GM12878 (cell line): ENCODE results near the gene B4GALT1. TPM values are rescaled to one million over a fixed set of nuclear protein-coding genes. Genes with fewer than 3 reads are reported as not detected.

Experiments
- ATAC-seq: fragments of 200-7000 bp; cut with Tn5 transposase; 3 replicates; pipeline ENCODE4 v1.9.1; 2020; ENCODE audit warnings: mild to moderate bottlenecking, moderate library complexity
- BruUV-seq: library from RNA; stranded (reverse); fragments of 400-500 nt; replicated peaks from 2 replicates; lab custom pipeline; 2021; lab: Mats Ljungman, UMichigan
- CTCF ChIA-PET: fragments of 300-600 bp; sonication (Branson Sonifier 250); formaldehyde crosslinking; extraction: SDS; loops from one replicate; lab custom pipeline; 2021; ENCODE audit warnings: inconsistent platforms; lab: Yijun Ruan, JAX
- POLR2A ChIA-PET: fragments of 350-600 bp; formaldehyde crosslinking; extraction: SDS; loops from one replicate; lab custom pipeline; 2021; ENCODE audit warnings: inconsistent platforms; lab: Charles Lee
- RAD21 ChIA-PET: fragments of 300-600 bp; sonication (Branson Sonifier 250); formaldehyde crosslinking; loops from one replicate; lab custom pipeline; 2023; ENCODE audit warnings: antibody characterized with exemption; ENCODE audit not compliant: unreplicated experiment; lab: Charles Lee
- SMC1A ChIA-PET: fragments of 300-600 bp; sonication (Branson Sonifier 250); formaldehyde crosslinking; loops from one replicate; lab custom pipeline; 2023; ENCODE audit not compliant: unreplicated experiment, uncharacterized antibody; lab: Charles Lee
- DNase-seq: peaks from one replicate; pipeline ENCODE4 v3.0.0-alpha.2; 2011; ENCODE audit warnings: low read depth, low spot score
- FAIRE-seq: peaks from 3 replicates; lab custom pipeline; 2011; peaks lifted over from hg19 to GRCh38; lab: Jason Lieb, UNC
- H2AFZ ChIP-seq: 2 replicates; pipeline ENCODE4 v1.6.0; 2011; ENCODE audit warnings: low read depth, low read length, control low read depth; ENCODE audit not compliant: control insufficient read depth
- H3K27ac ChIP-seq: 2 replicates; pipeline ENCODE4 v1.5.1; 2011; ENCODE audit warnings: control low read depth; ENCODE audit not compliant: control insufficient read depth, insufficient read depth
- H3K27me3 ChIP-seq, 2 experiments: replicated peaks in 1 of 2; 2 replicates each; pipeline versions ENCODE4 v1.6.0 to v1.6.1; 2011; ENCODE audit warnings: low read length in 1 of 2; ENCODE audit not compliant: control insufficient read depth in 2 of 2, insufficient read depth in 2 of 2
- H3K36me3 ChIP-seq, 2 experiments: 2 replicates each; pipeline ENCODE4 v1.5.1; 2011; ENCODE audit warnings: low read length in 1 of 2; ENCODE audit not compliant: control insufficient read depth in 2 of 2, insufficient read depth in 2 of 2
- H3K4me1 ChIP-seq: 2 replicates; pipeline ENCODE4 v1.6.1; 2011; ENCODE audit warnings: mild to moderate bottlenecking, low read length, moderate library complexity, mixed read lengths; ENCODE audit not compliant: control insufficient read depth, insufficient read depth
- H3K4me2 ChIP-seq: 2 replicates; pipeline ENCODE4 v1.6.0; 2011; ENCODE audit warnings: control low read depth; ENCODE audit not compliant: control insufficient read depth, insufficient read depth
- H3K4me3 ChIP-seq: fragments of 200-600 bp; sonication (generic); 2 replicates; pipeline ENCODE4 v1.5.1; 2016
- H3K79me2 ChIP-seq: 2 replicates; pipeline ENCODE4 v1.6.0; 2011; ENCODE audit warnings: low read length; ENCODE audit not compliant: control insufficient read depth, insufficient read depth
- H3K9ac ChIP-seq: 2 replicates; pipeline ENCODE4 v1.8.0; 2011; ENCODE audit warnings: low read length, control low read depth, mixed read lengths; ENCODE audit not compliant: control insufficient read depth, insufficient read depth
- H3K9me3 ChIP-seq: replicated peaks from 3 replicates; pipeline ENCODE4 v1.5.1; 2011; ENCODE audit warnings: mild to moderate bottlenecking, low read length; ENCODE audit not compliant: control insufficient read depth, insufficient read depth
- H4K20me1 ChIP-seq: 2 replicates; pipeline ENCODE4 v1.6.0; 2011; ENCODE audit not compliant: control insufficient read depth, insufficient read depth
- BCL11A ChIP-seq: IDR thresholded peaks from 2 replicates; pipeline ENCODE4 v1.6.1; 2011; ENCODE audit warnings: low read depth, low read length
- EP300 ChIP-seq, 2 experiments: fragments of 150-350 bp in 1 of 2; IDR thresholded peaks; 2 replicates each; pipeline ENCODE4 v1.6.1; 2011 to 2012; ENCODE audit warnings: low read depth in 2 of 2, low read length in 2 of 2, borderline replicate concordance in 1 of 2, improper control_type of control experiment in 1 of 2, inconsistent platforms in 1 of 2; ENCODE audit not compliant: control insufficient read depth in 1 of 2
- HDGF ChIP-seq: fragments of 450-650 bp; IDR thresholded peaks from 2 replicates; pipeline ENCODE4 v1.6.1; 2016; ENCODE audit warnings: antibody characterized with exemption
- IKZF1 ChIP-seq: fragments of 450-650 bp; conservative IDR thresholded peaks from 2 replicates; pipeline ENCODE4 v1.6.1; 2017; ENCODE audit warnings: antibody characterized with exemption, mild to moderate bottlenecking
- LARP7 ChIP-seq: fragments of 450-650 bp; IDR thresholded peaks from 2 replicates; pipeline ENCODE4 v1.6.1; 2017; ENCODE audit warnings: mild to moderate bottlenecking
- MEF2B ChIP-seq: fragments of 450-650 bp; IDR thresholded peaks from 2 replicates; pipeline ENCODE4 v1.6.1; 2018; ENCODE audit warnings: mild to moderate bottlenecking, moderate library complexity; ENCODE audit not compliant: partially characterized antibody, poor library complexity, severe bottlenecking
- MTA2 ChIP-seq: fragments of 450-650 bp; IDR thresholded peaks from 2 replicates; pipeline ENCODE4 v1.6.1; 2016; ENCODE audit warnings: low read depth, mild to moderate bottlenecking, moderate library complexity
- MYB ChIP-seq: fragments of 150-350 bp; IDR thresholded peaks from 2 replicates; pipeline ENCODE4 v1.6.1; 2014; ENCODE audit warnings: mild to moderate bottlenecking, low read depth, low read length, borderline replicate concordance
- POLR2AphosphoS2 ChIP-seq: IDR thresholded peaks from 2 replicates; pipeline ENCODE4 v1.6.1; 2011; ENCODE audit warnings: low read depth, mild to moderate bottlenecking, low read length, improper control_type of control experiment, moderate library complexity
- SREBF2 ChIP-seq: IDR thresholded peaks from 2 replicates; pipeline ENCODE4 v1.6.1; 2012; ENCODE audit warnings: mild to moderate bottlenecking, low read length
- TAF1 ChIP-seq: IDR thresholded peaks from 2 replicates; pipeline ENCODE4 v1.6.1; 2011; ENCODE audit warnings: mild to moderate bottlenecking, low read depth, low read length, borderline replicate concordance
- TCF12 ChIP-seq: IDR thresholded peaks from 2 replicates; pipeline ENCODE4 v1.6.1; 2011; ENCODE audit warnings: low read depth, mild to moderate bottlenecking, low read length
- TCF7 ChIP-seq: IDR thresholded peaks from 2 replicates; pipeline ENCODE4 v1.6.1; 2014; ENCODE audit warnings: antibody characterized with exemption, borderline replicate concordance
- YY1 ChIP-seq: IDR thresholded peaks from 2 replicates; pipeline ENCODE4 v1.6.1; 2011; ENCODE audit warnings: low read depth, mild to moderate bottlenecking, low read length
- ZNF217 ChIP-seq: fragments of 450-650 bp; IDR thresholded peaks from 2 replicates; pipeline ENCODE4 v1.6.1; 2017; ENCODE audit warnings: antibody characterized with exemption, mild to moderate bottlenecking
- ZNF384 ChIP-seq: IDR thresholded peaks from 2 replicates; pipeline ENCODE4 v1.6.1; 2012; ENCODE audit warnings: low read depth, mild to moderate bottlenecking, low read length, improper control_type of control experiment, borderline replicate concordance
- WGBS: methylation state at CpG from one replicate; pipeline ENCODE4 v1.1.6; 2016; ENCODE audit warnings: low lambda C conversion rate; ENCODE audit not compliant: insufficient replicate concordance, insufficient coverage; ENCODE audit errors: missing lambda C conversion rate; 5-methylcytosine and 5-hydroxymethylcytosine counted together
- in situ Hi-C: fragments of 300-500 bp; cut with MboI; formaldehyde crosslinking; loops from 9 replicates; pipeline ENCODE4 v1.14.3; 2018; ENCODE audit warnings: mixed read lengths
- intact Hi-C: fragments of 100-400 bp; cut with micrococcal nuclease; formaldehyde crosslinking; loops from one replicate; pipeline ENCODE4 v1.14.2; 2022; ENCODE audit not compliant: unreplicated experiment
- polyA plus RNA-seq, 11 experiments: library from polyadenylated mRNA; depleted of rRNA in 4 of 11; unstranded in 6 of 11; stranded (reverse) in 5 of 11; fragments of >200 nt; fragmentation: Nextera tagmentation in 4 of 11; fragmentation: Illumina TruSeq in 1 of 11; extraction: Ambion mirVana in 4 of 11; extraction: Trizol in 1 of 11; gene quantifications; 1 replicate in 1 of 11; 2 replicates in 10 of 11; pipeline versions ENCODE4 v1.2.1 to v1.2.3, GENCODE V29; 2011 to 2016; ENCODE audit warnings: inconsistent platforms in 2 of 11, missing spikeins in 2 of 11, low read depth in 1 of 11
- total RNA-seq, 4 experiments: library from RNA; depleted of rRNA in 3 of 4; stranded (reverse); fragments of >200 nt in 3 of 4; fragmentation: Illumina TruSeq in 1 of 4; extraction: Trizol in 1 of 4; gene quantifications; 2 replicates each; pipeline versions ENCODE4 v1.2.1 to v1.2.3, GENCODE V29; 2013 to 2021
- TF ChIP-seq, protein P1 (sequence below): IDR thresholded peaks from 2 replicates; pipeline ENCODE4 v1.6.1; 2011; ENCODE audit warnings: low read depth, low read length, improper control_type of control experiment, borderline replicate concordance
- TF ChIP-seq, protein P2 (sequence below): IDR thresholded peaks from 2 replicates; pipeline ENCODE4 v1.6.1; 2011; ENCODE audit warnings: low read depth, mild to moderate bottlenecking, low read length, moderate library complexity, borderline replicate concordance; ENCODE audit errors: extremely low read depth
- TF ChIP-seq, protein P3 (sequence below): fragments of 450-650 bp; IDR thresholded peaks from 2 replicates; pipeline ENCODE4 v1.6.1; 2017; ENCODE audit warnings: mild to moderate bottlenecking, moderate library complexity

B4GALT1 gene
- total and polyA plus RNA-seq, 10 of the 15 experiments (the other 5 are each of a cell fraction or from before 2014, with no cell fraction given), result 12.7 to 79.0 (median 41.0) TPM

DNA sequence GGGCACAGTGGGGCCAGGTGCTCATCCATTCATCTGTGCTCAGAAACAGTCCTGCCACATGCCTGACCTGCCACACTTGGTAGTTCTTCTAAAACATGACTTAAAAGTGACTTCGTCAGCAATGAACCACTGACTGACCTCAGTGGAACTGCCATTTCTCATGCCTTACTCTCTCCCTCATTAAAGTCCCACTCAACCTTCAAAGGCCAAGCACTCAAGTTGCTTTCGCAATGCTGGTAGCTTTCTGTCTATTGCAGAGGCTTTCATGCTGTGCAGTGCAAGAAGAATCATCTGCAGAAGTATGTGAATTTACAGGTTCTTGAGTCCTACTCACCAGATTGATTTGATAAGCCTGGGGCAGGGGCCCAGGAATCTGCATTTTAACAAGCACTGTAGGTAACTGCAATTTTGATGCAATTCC is 23.9 kb downstream of the B4GALT1 start:
- intact Hi-C loops (loop anchor here (2.0 kb wide), 1 partner anchor 16 kb away; no protein-coding TSS in a partner anchor), in situ Hi-C loops (no loop called here)
- H3K4me2 ChIP-seq, result peak overlapping the region; percentile 86
- H3K27ac ChIP-seq, result peak overlapping the region; percentile 85
- ChIA-PET CTCF (interaction anchor here (1.1 to 7.5 kb wide), 8 partner anchors 13 to 232 kb away, joined by 3 to 58 read pairs (median 4); no protein-coding TSS in a partner anchor), POLR2A (interaction anchor here (0.8 to 6.0 kb wide), 8 partner anchors 9 to 83 kb away, joined by 3 to 73 read pairs (median 8); partner anchors contain the start of gene B4GALT1), RAD21 (interaction anchor here (1.6 to 5.3 kb wide), 5 partner anchors 9 to 24 kb away, joined by 4 to 46 read pairs (median 10); partner anchors contain the start of gene B4GALT1), SMC1A (interaction anchor here (0.6 to 12.9 kb wide), 12 partner anchors 8 to 89 kb away, joined by 3 to 172 read pairs (median 6); partner anchors contain the start of gene B4GALT1)
- no peaks in the 10 kb centered on the region for H3K27me3 ChIP-seq
- no peak for FAIRE-seq
- H3K9ac ChIP-seq, result peak overlapping the region; percentile 35; the same call in 1 of the 2 replicates
- no TSS peak for BruUV-seq
- H4K20me1 ChIP-seq, result no peaks in the 10 kb centered on the region
- no peaks in the 10 kb centered on the region for H3K9me3 ChIP-seq
- no peak overlapping the region for H2AFZ ChIP-seq
- H3K36me3 ChIP-seq, result peaks cover 2 to 8% of the 10 kb centered on the region in 2 experiments
- ATAC-seq, result peak; percentile 62
- peaks cover 94% of the 10 kb centered on the region for H3K79me2 ChIP-seq
- no peak for DNase-seq
- H3K4me3 ChIP-seq, result no peak overlapping the region
- WGBS, result 7% methylated on average over 2 of the region's 2 CpGs
- H3K4me1 ChIP-seq, result peaks cover 92% of the 10 kb centered on the region
- TF ChIP-seq, protein P1, sequence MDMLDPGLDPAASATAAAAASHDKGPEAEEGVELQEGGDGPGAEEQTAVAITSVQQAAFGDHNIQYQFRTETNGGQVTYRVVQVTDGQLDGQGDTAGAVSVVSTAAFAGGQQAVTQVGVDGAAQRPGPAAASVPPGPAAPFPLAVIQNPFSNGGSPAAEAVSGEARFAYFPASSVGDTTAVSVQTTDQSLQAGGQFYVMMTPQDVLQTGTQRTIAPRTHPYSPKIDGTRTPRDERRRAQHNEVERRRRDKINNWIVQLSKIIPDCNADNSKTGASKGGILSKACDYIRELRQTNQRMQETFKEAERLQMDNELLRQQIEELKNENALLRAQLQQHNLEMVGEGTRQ, result no peak
- TF ChIP-seq LARP7, result 0 out of 2 replicates have a peak, but pooled peaks have one; percentile 23
- TF ChIP-seq TCF12, result 0 out of 2 replicates have a peak, but pooled peaks have one; percentile 15
- TF ChIP-seq, protein P2, sequence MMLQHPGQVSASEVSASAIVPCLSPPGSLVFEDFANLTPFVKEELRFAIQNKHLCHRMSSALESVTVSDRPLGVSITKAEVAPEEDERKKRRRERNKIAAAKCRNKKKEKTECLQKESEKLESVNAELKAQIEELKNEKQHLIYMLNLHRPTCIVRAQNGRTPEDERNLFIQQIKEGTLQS, result no peak
- 0 out of 2 replicates have a peak, but pooled peaks have one; percentile 28 for TF ChIP-seq IKZF1
- TF ChIP-seq TCF7, result no peak
- 0 out of 2 replicates have a peak, but pooled peaks have one; percentile 31 for TF ChIP-seq ZNF384
- 0 out of 2 replicates have a peak, but pooled peaks have one; percentile 22 for TF ChIP-seq BCL11A
- 0 out of 4 replicates have a peak, but pooled peaks of 1 of the 2 experiments have one; percentile 36 for TF ChIP-seq EP300 (IDR thresholded peaks at IDR 0.05; ENCODE audit: borderline replicate concordance in 1 of 2, control insufficient read depth in 1 of 2, low read depth in 2 of 2, low read length in 2 of 2)
- no peak for TF ChIP-seq POLR2AphosphoS2
- TF ChIP-seq SREBF2, result no peak
- TF ChIP-seq TAF1, result 0 out of 2 replicates have a peak, but pooled peaks have one; percentile 16
- TF ChIP-seq HDGF, result 0 out of 2 replicates have a peak, but pooled peaks have one; percentile 18
- peak; percentile 79 for TF ChIP-seq MTA2
- TF ChIP-seq, protein P3, sequence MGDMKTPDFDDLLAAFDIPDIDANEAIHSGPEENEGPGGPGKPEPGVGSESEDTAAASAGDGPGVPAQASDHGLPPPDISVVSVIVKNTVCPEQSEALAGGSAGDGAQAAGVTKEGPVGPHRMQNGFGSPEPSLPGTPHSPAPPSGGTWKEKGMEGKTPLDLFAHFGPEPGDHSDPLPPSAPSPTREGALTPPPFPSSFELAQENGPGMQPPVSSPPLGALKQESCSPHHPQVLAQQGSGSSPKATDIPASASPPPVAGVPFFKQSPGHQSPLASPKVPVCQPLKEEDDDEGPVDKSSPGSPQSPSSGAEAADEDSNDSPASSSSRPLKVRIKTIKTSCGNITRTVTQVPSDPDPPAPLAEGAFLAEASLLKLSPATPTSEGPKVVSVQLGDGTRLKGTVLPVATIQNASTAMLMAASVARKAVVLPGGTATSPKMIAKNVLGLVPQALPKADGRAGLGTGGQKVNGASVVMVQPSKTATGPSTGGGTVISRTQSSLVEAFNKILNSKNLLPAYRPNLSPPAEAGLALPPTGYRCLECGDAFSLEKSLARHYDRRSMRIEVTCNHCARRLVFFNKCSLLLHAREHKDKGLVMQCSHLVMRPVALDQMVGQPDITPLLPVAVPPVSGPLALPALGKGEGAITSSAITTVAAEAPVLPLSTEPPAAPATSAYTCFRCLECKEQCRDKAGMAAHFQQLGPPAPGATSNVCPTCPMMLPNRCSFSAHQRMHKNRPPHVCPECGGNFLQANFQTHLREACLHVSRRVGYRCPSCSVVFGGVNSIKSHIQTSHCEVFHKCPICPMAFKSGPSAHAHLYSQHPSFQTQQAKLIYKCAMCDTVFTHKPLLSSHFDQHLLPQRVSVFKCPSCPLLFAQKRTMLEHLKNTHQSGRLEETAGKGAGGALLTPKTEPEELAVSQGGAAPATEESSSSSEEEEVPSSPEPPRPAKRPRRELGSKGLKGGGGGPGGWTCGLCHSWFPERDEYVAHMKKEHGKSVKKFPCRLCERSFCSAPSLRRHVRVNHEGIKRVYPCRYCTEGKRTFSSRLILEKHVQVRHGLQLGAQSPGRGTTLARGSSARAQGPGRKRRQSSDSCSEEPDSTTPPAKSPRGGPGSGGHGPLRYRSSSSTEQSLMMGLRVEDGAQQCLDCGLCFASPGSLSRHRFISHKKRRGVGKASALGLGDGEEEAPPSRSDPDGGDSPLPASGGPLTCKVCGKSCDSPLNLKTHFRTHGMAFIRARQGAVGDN, result peak; percentile 54; the same call in 1 of the 2 replicates
- 0 out of 2 replicates have a peak, but pooled peaks have one; percentile 42 for TF ChIP-seq YY1
- peak; percentile 45; the same call in 1 of the 2 replicates for TF ChIP-seq ZNF217
- TF ChIP-seq MYB, result no peak
- TF ChIP-seq MEF2B, result peak; percentile 14
